HG02798 (cell line): ENCODE data around the gene KIF3A.
A peak's percentile ranks its signal among the peaks of the same experiment; 100 is the strongest.

Experiments
- ATAC-seq: cut with Tn5 transposase; IDR thresholded peaks from one replicate; pipeline ENCODE4 v1.9.1; 2021; ENCODE audit warnings: mild to moderate bottlenecking; ENCODE audit not compliant: unreplicated experiment, poor library complexity

Gene KIF3A

GRCh38 chr5:132754947-132755346 lies 17.6 kb upstream of the KIF3A start:
- ATAC-seq = no peak

GRCh38 chr5:132754111-132754510 lies 16.8 kb upstream of the KIF3A start:
- ATAC-seq = no peak

- ATAC-seq = no peak
Measured at GRCh38 chr5:132753135-132753987, 16.0 kb upstream of the KIF3A start.

- ATAC-seq = no peak
Measured at GRCh38 chr5:132752581-132753125, 15.3 kb upstream of the KIF3A start.

GRCh38 chr5:132751971-132752580 lies 14.7 kb upstream of the KIF3A start:
- no peak for ATAC-seq

- peak; percentile 48 for ATAC-seq
Measured at GRCh38 chr5:132751444-132751843, 14.1 kb upstream of the KIF3A start.

GRCh38 chr5:132750471-132751230 lies 13.3 kb upstream of the KIF3A start:
- peak; percentile 41 for ATAC-seq

GRCh38 chr5:132749506-132749905 lies 12.2 kb upstream of the KIF3A start:
- ATAC-seq = no peak

GRCh38 chr5:132748522-132749000 lies 11.2 kb upstream of the KIF3A start:
- ATAC-seq = no peak

GRCh38 chr5:132747616-132748440 lies 10.5 kb upstream of the KIF3A start:
- no peak for ATAC-seq

GRCh38 chr5:132746954-132747615 lies 9.7 kb upstream of the KIF3A start, which contains the start of gene CCNI2:
Gene CCNI2, plus strand, starts transcription at chr5:132747426. Its CDS starts 70 bp downstream, at chr5:132747496.
- peak; percentile 53 for ATAC-seq

GRCh38 chr5:132746592-132746953 lies 9.2 kb upstream of the KIF3A start:
- ATAC-seq = no peak

GRCh38 chr5:132744659-132745058 lies 7.3 kb upstream of the KIF3A start:
- no peak for ATAC-seq

- ATAC-seq = no peak
Measured at GRCh38 chr5:132742626-132743025, 5.3 kb upstream of the KIF3A start.

GRCh38 chr5:132742158-132742557 lies 4.8 kb upstream of the KIF3A start:
- ATAC-seq = no peak

GRCh38 chr5:132739232-132739631 lies 1.9 kb upstream of the KIF3A start:
- no peak for ATAC-seq

GRCh38 chr5:132737982-132738681 lies 786 bp upstream of the KIF3A start:
- ATAC-seq = no peak

- no peak for ATAC-seq
Measured at GRCh38 chr5:132734687-132735086, 2.7 kb downstream of the KIF3A start.
